Measurements from ENCODE around the gene ZNF469.

Gene ZNF469

DNA sequence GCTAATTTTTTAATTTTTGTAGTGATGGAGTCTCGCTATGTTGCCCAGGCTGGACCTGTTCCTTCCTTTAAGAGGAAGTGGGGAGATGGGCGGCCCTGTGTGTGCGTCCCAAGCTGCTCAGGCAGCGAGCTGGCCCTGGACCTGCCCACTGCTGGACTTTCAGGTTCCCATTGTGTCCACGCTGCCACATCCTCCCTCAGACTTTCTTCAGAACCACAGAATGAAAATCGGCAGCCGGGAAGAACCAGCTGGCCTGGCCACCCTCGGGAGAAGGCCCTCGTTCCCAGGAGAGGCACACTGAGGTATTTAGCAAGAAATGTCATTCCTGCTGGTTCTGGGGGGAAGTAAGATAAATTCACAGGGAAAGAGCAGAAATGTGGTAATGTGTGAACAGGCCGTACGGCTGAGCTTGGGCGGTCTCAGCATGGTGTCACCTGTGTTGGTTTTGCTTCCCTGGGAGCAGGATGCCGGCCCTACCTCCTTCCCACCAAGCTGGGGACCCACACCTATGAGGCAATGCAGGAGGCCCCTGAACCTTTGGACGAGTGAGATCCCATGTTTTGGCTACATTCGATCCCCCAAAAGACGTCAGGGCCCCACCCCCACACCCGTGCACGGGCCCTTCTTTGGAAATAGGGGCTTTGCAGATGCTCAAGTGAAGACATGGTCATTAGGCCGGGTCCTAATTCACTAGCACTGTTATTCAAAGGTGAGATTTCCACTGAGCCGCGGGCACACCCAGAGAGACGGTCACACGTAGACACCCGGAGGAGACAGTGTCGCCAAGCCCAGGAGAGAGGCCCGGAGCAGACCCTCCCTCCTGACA lies 35.9 kb upstream of the ZNF469 start:
- no peak for FAIRE-seq

DNA sequence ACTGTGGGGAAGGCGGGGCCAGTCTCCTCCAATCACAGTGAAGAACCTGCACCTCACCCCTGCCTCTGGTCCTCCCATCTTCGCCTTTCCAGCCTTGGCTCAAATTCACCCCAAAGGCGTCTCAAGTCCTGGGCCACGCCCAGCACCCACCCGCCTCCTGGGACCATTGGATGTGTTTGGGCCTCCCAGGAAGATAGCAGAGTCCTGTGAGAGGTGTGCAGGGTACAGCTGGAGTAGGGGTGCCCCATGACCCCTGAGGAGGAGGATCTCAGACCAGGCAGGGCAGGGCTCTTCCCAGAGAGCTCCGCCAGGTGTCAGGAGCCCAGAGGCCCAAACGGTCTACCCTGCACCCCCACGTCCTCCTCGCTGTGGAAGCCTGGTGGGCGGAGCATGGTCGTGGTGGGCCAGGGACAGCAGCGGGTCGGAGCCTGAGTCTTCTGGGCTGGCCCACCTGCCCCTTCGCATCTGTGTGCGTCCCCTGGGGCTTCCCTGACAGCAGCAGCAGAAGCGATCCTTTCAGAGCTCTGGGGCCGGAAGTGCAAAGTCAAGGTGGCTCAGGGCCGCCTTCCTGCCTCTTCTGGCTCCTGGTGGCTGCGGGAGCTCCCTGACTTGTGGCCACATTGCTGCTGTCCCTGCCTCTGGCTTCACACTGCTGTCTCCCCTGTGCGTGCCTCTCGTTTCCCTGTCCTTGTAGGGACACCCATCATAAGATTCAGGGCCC lies 34.9 kb upstream of the ZNF469 start:
- FAIRE-seq = no peak

DNA sequence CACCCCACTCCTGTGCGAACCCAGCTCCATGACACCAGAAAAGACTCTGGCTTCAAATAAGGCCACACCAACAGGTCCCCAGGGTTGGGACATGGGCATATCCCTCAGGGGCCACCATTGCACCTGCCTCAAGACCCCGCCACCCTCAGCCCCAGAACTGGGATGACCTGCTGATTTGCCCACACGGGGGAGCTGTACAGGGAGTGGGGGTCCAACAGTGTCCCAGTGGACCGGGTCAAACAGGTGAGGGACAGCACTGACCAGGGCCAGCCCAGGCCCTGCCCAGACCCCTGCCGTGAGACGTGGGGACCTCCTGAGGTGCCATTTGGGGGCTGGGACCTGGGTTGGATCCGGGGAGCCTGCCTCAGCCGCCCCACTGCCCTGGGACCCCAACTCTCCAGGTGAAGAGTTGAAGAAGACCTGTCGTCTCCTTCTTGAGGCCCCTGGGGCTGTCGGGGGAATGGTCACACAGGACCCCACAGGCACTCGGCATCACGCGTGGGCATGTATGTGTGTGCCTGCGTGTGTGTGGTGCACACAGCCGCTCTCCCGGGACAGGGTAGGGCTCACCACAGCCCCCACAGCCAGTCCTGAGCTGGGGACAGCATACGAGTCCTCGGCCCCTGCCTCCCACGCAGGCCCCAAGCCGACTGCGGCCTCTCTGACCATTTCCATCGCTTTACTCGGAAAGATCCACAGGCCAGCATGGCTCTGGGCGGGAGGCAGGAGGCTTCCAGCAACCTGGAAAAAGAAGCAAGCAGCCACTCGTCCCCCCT lies 34.2 kb upstream of the ZNF469 start:
- no peak for FAIRE-seq

DNA sequence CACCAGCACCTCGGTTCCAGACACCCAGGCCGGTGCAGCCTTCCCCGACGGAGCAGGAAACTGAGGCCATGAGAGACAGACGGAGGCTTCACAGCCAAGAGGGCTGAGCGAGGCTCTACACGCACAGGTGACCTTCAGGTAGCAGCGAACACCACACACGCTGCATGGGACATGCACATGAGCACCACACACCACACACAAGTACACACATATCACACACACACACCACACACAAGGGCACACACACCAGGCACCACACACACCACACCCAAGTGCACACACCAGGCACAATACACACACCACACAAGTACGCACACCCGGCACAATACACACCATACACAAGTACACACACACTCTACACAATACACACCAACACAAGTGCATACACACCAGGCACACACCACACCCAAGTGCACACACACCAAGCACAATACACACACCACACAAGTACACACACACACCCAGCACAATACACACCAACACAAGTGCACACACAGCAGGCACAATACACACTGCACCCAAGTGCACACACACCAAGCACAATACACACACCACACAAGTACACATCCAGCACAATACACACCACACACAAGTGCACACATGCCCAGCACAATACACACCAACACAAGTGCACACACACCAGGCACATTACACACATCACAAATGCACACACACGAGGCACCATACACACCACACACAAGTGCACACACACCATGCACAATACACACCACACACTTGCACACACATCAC lies 33.4 kb upstream of the ZNF469 start:
- no peak for FAIRE-seq

DNA sequence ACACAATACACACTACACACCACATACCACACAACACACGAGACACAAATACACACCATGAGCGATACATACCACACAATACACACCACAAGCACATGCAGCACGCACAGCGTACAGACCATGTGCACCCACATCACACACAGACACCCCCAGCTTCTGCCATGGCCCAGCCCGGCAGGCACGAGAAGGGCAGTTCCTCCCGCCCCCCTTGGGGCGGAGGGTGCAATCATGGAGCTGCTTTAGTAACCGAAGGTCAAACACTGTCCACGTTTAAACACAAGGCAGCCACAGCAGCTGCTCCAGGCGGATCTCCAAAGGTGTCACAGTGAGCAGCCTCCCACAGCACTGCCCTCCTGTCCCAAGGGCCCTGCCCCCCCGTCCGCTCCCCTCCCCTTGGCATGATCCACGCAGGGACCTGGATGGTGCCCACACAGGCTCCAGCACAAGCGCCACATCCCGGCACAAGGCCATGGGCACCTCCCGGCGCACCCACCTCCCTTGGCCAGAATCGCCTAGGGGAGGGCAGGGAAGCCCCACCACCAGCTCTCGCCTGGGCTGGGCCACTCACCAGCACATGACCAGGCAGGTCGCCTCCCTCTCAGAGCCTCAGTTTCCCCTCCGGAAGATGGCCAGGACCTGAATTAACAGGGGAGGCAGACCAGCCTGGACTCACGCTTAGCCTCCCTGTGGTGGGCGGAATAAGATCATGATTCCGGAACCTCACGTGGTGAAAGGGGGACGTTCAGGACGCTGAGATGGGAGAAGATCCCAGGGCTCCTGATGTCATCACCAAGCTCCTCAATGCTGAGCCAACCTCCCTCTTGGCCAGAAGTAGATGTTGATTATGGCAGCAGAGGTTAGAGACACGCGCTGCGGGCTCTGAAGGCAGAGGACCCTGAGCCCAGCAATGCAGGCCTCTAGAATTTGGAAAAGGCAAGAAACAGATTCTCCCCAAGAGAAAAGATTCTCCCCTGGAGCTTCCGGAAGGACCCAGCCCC lies 32.6 kb upstream of the ZNF469 start:
- no peak for FAIRE-seq

DNA sequence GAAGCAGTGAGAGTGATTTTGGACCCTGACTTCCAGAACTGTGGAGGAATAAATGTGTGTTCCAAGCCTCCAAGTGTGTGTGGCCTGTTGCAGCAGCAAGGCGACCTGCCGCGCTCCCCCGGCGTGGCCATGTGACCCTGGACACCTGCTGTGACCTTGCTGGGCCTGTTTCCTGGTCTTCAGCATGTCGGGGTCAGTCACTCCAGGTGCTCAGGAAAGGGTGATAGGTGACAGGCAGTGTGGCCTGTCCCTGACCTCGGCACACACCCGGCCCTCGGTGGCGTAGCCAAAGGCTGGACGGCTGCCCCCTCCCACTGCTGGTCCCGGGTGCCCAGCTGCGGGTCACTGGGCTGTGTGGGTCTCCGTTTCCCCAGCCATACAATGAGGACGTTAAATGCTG lies 31.8 kb upstream of the ZNF469 start:
- FAIRE-seq = no peak

DNA sequence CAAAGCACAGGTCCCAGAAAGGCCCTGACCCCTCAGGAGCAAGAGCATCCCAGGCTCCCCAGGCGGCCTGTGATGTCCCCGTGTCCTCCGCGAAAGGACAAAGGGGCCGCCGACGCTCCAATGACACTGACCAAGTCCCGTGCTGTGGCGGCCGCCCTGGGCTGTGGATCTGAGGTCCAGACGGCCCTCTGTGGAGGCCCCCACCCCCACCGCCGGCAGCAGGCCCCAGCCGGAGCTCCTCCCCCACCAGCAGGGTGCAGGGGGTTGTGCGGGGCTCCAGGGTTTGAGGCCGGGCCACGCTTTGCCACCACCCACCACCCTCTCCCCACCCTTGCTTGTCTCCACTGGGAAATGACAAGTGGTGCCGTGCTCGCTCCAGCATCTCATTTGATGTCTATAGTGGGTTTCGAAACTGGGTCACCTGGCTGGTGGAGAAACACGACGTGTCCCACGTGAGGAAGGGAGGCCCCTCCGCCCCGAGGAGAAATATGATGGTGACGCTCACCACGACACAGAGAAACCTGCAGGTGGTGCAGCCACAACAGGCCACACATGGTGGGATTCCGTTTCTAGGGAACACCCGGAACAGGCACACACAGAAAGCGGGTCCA lies 31.2 kb upstream of the ZNF469 start:
- FAIRE-seq = no peak

DNA sequence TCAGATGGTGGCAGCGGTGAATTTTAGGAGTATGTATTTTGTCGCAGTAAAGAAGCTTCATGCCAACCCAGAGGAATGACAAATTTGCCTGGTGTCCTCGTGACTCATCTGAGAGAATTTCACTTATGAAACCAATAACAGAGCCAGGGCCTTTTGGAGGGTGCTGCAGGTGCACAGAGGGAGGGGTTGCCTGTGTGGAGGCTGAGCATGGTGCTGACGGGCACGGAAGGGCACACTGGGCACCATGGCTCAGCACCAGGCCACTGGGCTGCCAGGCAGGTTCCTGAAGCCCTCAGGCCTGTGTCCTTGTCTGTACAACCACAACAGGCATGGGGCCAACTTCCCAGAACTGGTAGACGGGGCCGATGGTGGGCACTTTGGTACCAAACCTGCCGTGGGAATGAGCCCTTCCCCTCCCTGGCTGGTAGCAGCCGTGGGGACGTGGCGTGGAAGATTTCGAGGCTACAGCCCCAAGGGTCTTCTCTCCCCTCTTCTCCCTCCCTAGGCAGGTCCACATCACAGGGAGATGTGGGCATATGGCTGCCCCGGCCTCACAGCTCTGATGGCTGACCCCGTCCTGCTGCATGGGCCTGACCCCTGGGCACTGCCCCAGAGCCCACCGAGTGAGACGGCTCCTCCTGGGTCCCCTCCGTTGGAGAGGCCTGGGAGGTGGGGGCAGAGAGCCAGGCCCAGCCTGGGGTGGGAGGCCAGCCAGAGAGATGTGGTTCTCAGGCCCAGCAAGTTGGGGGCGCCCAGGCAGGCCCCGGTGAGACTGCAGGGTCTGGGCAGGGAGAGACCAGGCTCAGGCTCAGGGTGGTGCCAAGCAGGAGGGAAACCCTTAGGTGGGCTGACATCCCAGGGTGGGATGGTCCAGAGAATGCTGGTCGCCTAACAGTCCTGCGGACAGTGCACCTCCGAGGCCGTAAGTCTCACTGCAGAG lies 30.2 kb upstream of the ZNF469 start:
- FAIRE-seq = no peak

DNA sequence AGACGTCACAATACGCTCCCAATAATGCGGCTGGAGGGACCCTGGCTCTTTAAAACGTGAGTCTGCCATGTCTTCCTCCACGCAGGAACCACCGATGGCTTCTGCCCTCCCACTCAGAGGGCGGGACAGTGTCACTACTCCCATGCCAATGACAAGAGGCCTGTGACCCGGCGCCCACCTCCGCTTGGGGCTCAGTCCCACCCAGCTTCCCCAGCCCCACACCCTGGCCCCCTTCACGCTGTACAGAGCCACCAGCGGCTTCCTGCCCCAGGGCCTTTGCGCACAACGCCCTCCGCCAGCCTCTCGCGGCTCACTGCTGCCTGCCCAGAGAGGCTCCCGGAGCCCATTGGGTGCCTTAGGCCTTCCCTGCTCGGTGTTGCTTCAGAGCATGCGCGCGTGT lies 29.5 kb upstream of the ZNF469 start:
- no peak for FAIRE-seq

DNA sequence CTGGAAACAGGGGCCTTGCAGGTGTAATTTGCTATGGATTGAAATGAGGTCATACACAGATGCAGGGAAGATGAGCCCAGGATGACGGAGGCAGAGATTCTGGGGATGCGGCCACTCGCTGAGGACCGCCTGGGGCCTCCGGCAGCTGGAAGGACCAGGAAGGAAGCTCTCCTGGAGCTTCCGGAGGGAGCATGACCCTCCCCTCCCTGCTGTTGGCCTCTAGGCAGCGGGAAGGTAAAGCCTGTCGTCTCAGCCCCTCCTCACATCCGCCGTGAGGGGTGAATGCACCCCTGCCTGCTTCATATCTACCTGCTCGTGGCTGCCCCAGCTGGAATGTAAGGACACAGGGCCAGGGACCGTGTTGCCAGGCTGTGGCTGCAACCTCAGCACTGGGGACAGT lies 29.1 kb upstream of the ZNF469 start:
- no peak for FAIRE-seq

DNA sequence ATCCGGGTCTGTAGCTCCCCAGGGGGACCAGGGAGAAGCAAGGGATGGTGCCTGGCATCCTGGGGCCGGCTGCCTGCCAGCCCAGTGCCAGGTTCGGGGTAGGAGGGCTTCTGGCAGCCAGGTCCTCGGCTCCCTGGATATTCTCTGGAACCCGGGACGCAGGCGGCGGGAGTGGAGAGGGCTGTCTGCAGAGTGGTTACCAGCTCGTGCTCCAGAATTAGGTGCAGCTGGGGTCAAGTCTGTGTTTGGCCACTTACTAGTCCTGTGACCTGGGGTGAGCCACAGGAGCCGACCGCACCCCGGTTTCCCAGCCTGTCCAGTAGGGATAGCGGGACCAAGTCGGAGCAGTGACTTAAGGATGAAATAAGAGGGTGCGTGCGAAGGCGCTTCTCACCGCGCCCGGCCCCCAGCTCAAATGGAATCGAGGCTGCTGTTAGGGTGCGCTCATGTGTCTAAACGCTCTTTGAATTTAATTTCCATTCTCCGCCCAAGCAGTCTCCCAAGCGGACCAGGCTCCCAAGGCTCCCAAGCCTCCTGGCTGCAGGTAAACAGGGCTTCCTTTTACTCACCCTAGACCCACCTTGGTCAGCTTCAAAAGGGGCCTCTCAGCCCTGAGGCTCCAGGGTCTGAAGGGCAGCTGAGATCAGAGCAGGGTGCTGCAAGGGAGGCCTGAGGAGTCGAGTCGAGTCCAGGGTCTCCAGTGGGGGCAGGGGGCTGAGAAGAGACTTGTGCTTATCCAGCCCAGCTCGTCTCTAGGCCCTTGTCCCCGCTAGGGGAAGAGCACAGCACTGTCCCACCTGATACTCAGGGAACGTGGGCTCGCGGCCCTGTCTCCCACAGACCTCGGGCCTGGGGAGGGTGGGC lies 28.3 kb upstream of the ZNF469 start:
- no peak for FAIRE-seq

DNA sequence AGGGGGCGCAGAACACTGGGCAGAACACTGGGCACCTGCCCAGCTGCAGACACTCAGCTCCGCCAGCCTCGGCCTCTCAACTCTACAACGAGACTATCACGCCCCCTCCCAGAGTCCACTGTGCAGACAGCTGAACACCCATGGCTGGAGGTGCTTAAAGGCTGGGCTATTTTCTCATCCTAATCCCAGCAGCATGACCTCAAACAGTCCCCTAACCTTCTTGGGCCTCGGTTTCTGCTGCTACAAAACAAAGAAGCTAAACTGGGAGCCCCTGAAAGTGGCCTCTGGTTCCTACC lies 27.7 kb upstream of the ZNF469 start:
- FAIRE-seq = no peak

DNA sequence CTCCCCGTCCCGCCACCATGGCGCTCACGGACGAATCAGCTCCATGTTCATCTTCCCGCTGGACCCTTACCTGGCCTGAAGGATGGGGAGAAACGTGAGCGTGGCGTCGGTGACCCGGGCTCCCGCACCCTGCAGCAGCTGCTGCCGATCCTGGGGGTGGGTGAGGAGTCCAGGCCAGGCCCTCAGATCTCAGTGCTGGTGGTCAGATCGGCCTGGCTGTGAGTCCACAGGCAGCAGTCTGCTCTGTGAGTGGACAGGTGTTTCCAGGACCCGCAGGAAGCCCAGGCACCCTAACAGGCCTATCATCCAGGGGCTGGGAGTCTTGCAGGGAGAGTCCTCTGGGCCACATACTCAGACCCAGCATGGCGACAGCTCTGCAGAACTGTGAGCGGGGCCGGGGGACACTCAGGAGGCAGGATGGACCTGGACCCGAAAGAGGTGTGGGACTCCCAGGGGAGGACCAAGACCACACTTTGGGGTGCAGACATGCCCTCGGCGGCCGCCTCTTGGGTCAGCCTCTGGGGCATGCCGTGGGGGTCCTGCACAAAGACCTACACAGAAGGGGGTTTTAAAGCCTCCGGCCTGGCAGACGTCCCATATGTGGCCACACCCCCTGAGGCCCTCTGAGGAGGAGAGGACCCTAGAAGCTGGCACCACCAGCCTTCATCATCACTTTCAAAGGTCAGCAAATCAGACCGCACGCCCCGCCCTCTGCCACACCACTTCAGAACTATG lies 27.2 kb upstream of the ZNF469 start:
- no peak for FAIRE-seq

DNA sequence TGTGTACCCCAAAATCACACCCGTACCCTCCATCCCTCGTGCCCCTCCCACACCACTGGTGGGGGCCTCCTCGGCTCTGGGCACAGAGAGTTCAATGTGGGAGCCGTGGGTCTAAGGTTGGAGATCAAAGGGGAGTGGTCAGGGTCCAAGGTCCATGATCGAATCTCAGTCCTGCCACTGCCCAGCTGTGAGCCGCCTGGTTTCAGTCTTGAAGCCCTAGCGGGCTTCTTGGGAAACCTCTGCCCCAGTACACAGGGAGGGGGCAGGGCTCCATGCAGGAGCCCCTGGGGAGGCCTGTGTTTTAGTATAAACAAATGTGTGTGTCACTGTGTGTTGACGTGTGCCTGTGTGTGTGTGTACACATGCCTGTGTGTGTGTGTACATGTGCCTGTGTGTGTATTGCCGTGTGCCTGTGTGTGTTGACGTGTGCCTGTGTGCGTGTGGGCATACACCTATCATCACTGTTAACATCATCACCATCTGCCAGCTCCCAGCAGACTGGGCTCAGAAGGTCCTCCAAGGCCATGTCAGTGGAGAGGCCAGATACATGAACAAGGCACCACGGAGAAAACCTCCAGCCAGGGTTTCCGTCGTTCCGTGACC lies 26.5 kb upstream of the ZNF469 start:
- FAIRE-seq = no peak

DNA sequence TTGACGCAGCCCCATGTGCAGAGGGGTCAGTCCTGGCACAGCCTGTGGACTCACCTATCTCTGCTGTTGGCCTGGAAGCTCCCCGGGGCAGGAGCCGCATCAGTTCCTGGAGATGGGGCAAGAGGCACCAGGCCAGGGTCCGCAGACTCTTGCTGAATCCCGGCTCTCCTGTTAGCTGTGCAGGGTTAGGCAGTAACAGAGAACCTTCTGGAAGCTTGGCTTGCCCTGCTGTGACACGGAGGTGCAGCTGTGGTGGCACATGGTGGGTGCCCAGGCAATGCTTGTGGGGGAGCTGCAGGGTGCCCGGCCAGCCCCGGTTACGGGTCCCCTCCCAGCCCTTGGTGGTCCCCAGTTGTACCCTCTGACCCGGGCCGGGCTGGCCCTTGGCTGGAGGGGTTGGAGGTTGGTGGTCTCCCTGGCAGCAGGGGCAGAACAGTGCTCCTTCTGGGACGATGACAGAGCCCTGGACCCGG lies 26.0 kb upstream of the ZNF469 start:
- FAIRE-seq = no peak

DNA sequence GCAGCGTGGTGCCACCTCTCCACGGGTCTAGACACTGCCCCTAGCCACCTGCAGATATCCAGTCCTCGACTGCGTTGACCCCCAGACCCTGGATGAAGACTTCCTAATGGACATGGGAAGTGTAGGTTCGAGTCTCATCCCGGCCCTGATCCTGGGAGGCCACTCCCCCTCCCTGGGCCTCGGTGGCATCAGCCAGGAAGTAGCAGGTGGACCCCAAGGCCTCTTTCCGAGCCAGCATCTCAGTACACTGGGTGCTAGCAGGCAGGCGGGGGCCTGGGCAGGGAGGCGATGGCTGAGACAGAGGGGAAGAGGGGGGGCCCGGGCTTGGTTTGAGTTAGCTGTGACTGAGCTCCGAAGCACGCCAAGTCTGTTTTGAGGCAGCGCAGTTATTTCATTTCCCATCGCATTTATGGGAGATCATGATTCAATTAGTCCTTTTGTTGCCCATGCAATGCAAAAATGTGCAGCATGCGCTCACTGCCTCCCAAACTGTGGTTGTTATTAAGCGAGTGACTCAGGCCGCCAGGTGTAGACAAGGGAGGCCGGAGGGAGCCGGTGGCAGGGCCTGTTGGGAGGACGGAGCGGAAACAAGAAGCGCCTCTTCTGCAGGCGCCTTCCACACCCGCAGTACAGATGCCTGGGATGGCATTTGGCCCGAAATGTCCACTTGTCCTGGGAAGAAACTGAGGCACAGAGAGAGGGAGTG lies 25.3 kb upstream of the ZNF469 start:
- no peak for FAIRE-seq

DNA sequence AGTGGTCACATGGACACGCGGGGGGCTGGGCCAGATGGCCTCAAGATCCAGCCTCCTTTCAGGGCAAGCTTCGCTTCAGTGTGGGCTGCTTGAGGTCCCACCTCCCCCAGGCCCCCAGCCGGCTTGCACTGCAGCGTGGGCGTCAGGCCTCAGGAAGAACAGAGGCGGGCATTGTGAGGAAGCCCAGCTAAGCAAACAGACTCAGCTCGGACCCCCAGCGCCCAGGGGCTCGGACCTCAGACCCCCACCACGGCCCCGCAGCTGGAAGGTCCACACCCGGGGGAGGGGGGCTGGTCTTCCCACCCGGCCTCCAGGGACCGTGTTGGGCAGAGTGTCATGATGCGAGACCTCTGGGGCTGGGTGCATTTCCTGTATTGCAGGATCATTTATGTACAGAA lies 24.7 kb upstream of the ZNF469 start:
- no peak for FAIRE-seq
